KMS-11 (cell line): ENCODE data around the gene ANGPTL5.

Experiments used
- H2AFZ ChIP-seq: fragments of 200-600 bp; sonication (generic); 2 replicates; pipeline ENCODE4 v1.6.1; 2016; ENCODE audit warnings: antibody characterized with exemption, mixed run types, low read depth
- H3K27ac ChIP-seq: fragments of 200-600 bp; sonication (generic); 2 replicates; pipeline ENCODE4 v1.6.1; 2016; ENCODE audit warnings: mild to moderate bottlenecking, mixed run types
- H3K27me3 ChIP-seq: fragments of 200-600 bp; sonication (generic); 2 replicates; pipeline ENCODE4 v1.6.1; 2017; ENCODE audit warnings: mild to moderate bottlenecking, low read depth, mixed run types, moderate library complexity; ENCODE audit not compliant: insufficient read depth
- H3K36me3 ChIP-seq: fragments of 200-600 bp; sonication (generic); 2 replicates; pipeline ENCODE4 v1.6.1; 2017; ENCODE audit warnings: mild to moderate bottlenecking, mixed run types; ENCODE audit not compliant: insufficient read depth
- H3K4me1 ChIP-seq: fragments of 200-600 bp; sonication (generic); 2 replicates; pipeline ENCODE4 v1.6.1; 2016; ENCODE audit warnings: mild to moderate bottlenecking, low read depth, mixed run types; ENCODE audit not compliant: poor library complexity, severe bottlenecking
- H3K4me2 ChIP-seq: fragments of 200-600 bp; sonication (generic); 2 replicates; pipeline ENCODE4 v1.7.0; 2016; ENCODE audit warnings: mild to moderate bottlenecking, mixed run types
- H3K4me3 ChIP-seq: fragments of 200-600 bp; sonication (generic); IDR thresholded peaks from 2 replicates; pipeline ENCODE4 v1.6.1; 2017; ENCODE audit warnings: low read depth, low read length, mixed read lengths; ENCODE audit not compliant: insufficient read depth
- H3K79me2 ChIP-seq: fragments of 200-600 bp; sonication (generic); 2 replicates; pipeline ENCODE4 v1.6.1; 2016; ENCODE audit warnings: low read depth, mixed run types; ENCODE audit not compliant: insufficient read depth
- H3K9ac ChIP-seq: fragments of 200-600 bp; sonication (generic); 2 replicates; pipeline ENCODE4 v1.6.1; 2016; ENCODE audit warnings: mild to moderate bottlenecking, mixed run types
- H4K20me1 ChIP-seq: fragments of 200-600 bp; sonication (generic); 2 replicates; pipeline ENCODE4 v1.6.1; 2016; ENCODE audit warnings: mild to moderate bottlenecking, mixed run types; ENCODE audit not compliant: insufficient read depth
- CTCF ChIP-seq: fragments of 200-600 bp; sonication (generic); conservative IDR thresholded peaks from 2 replicates; pipeline ENCODE4 v1.6.1; 2017; ENCODE audit warnings: low read depth, mild to moderate bottlenecking, antibody characterized with exemption, low read length, moderate library complexity, mixed read lengths

The ANGPTL5 gene

DNA sequence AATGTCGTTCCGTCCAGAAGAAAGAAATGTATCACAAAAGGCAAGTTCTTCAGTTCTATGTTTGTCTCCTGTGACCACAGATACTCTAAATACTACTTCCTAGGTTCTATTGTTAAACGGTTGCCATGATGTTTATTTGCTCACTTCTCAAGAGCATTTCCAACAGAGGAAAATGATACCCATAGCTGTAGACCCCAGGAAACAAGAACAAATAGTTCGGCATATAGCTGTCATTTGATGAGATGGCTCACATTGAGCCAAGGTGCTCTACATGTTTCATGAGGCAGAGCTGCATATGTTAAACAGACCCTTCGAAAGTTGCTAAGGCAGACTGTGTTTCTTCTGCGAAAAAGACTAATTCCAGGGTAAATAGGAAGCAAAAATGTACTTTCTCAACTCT lies 15.4 kb upstream of the ANGPTL5 start:
- H3K4me2 ChIP-seq, result no peak overlapping the region
- H4K20me1 ChIP-seq, result no peaks in the 10 kb centered on the region
- no peaks in the 10 kb centered on the region for H3K36me3 ChIP-seq
- H3K4me3 ChIP-seq, result no peak overlapping the region
- no peak for TF ChIP-seq CTCF
- H3K79me2 ChIP-seq, result no peaks in the 10 kb centered on the region
- H3K27ac ChIP-seq, result no peak overlapping the region
- H3K27me3 ChIP-seq, result no peaks in the 10 kb centered on the region
- no peaks in the 10 kb centered on the region for H3K4me1 ChIP-seq
- no peak overlapping the region for H3K9ac ChIP-seq
- no peak overlapping the region for H2AFZ ChIP-seq

- H3K79me2 ChIP-seq, result no peaks in the 10 kb centered on the region
- no peaks in the 10 kb centered on the region for H3K27me3 ChIP-seq
- H3K9ac ChIP-seq, result no peak overlapping the region
- no peak overlapping the region for H3K27ac ChIP-seq
- H3K4me1 ChIP-seq, result no peaks in the 10 kb centered on the region
- no peak overlapping the region for H2AFZ ChIP-seq
- H4K20me1 ChIP-seq, result no peaks in the 10 kb centered on the region
- no peak overlapping the region for H3K4me3 ChIP-seq
- TF ChIP-seq CTCF, result no peak
- H3K36me3 ChIP-seq, result no peaks in the 10 kb centered on the region
- no peak overlapping the region for H3K4me2 ChIP-seq
These were observed 13.1 kb upstream of the ANGPTL5 start for GRCh38 chr11:101929294-101929915.

- no peak overlapping the region for H3K9ac ChIP-seq
- no peak for TF ChIP-seq CTCF
These were observed 7.2 kb upstream of the ANGPTL5 start for GRCh38 chr11:101923554-101923953.

GRCh38 chr11:101920992-101921391 lies 4.7 kb upstream of the ANGPTL5 start:
- TF ChIP-seq CTCF, result no peak
- Histone ChIP-seq H2AFZ (no peak overlapping the region), H3K4me3 (no peak overlapping the region), H3K27me3 (no peaks in the 10 kb centered on the region), H3K9ac (no peak overlapping the region), H3K79me2 (no peaks in the 10 kb centered on the region), H3K27ac (no peak overlapping the region), H3K4me2 (no peak overlapping the region), H4K20me1 (no peaks in the 10 kb centered on the region), H3K4me1 (peaks cover 19% of the 10 kb centered on the region), H3K36me3 (no peaks in the 10 kb centered on the region)

More at GRCh38 chr11:101923554-101923953, 7.2 kb upstream of the ANGPTL5 start:
- Histone ChIP-seq H3K27me3 (no peaks in the 10 kb centered on the region), H3K4me2 (no peak overlapping the region), H2AFZ (no peak overlapping the region), H4K20me1 (no peaks in the 10 kb centered on the region), H3K36me3 (no peaks in the 10 kb centered on the region), H3K4me1 (no peaks in the 10 kb centered on the region), H3K27ac (no peak overlapping the region), H3K4me3 (no peak overlapping the region), H3K79me2 (no peaks in the 10 kb centered on the region)
